ENCODE results near the gene FAM120B. TPM values are rescaled to one million over a fixed set of nuclear protein-coding genes. Genes with fewer than 3 reads are reported as not detected.

FAM120B gene
- total and polyA plus RNA-seq, 2 experiments from 2014 or later = 17.1 to 29.1 TPM

GRCh38 chr6:170313716-170314295 lies 7.2 kb downstream of the FAM120B start:
- no peak overlapping the region for H3K4me2 ChIP-seq (ENCODE audit: unreplicated experiment)
- in situ Hi-C loops (cut with MboI) = no loop called here
- peaks cover 33% of the 10 kb centered on the region for H4K20me1 ChIP-seq (ENCODE audit: insufficient read depth)

GRCh38 chr6:170314983-170315382 lies 8.4 kb downstream of the FAM120B start:
- no peak for DNase-seq
- WGBS, 2 experiments (ENCODE audit: low coverage in 1 of 2, low lambda C conversion rate in 2 of 2, missing lambda C conversion rate in 2 of 2) = 55 to 60% methylated on average over 5 of the region's 5 CpGs
- no peak overlapping the region for H2AFZ ChIP-seq
- H3K27me3 ChIP-seq (replicated peaks; ENCODE audit: insufficient read depth) = no peaks in the 10 kb centered on the region
- H3K9ac ChIP-seq = no peak overlapping the region
- H3K27ac ChIP-seq = no peak overlapping the region
- TF ChIP-seq EZH2phosphoT487 (IDR thresholded peaks at IDR 0.05; ENCODE audit: insufficient read depth, low read depth) (no peak), EZH2 (IDR thresholded peaks at IDR 0.05; ENCODE audit: insufficient read depth, poor library complexity, severe bottlenecking) (no peak)
- peaks cover 100% of the 10 kb centered on the region for H3K79me2 ChIP-seq (ENCODE audit: insufficient read depth)
- no peaks in the 10 kb centered on the region for H3K9me2 ChIP-seq (ENCODE audit: insufficient read depth)
- H3F3A ChIP-seq (ENCODE audit: insufficient read depth) = no peaks in the 10 kb centered on the region
- in situ Hi-C loops (cut with MboI) = no loop called here
- peaks cover 28% of the 10 kb centered on the region for H4K20me1 ChIP-seq (ENCODE audit: insufficient read depth)
- H3K4me1 ChIP-seq (ENCODE audit: insufficient read depth) = no peaks in the 10 kb centered on the region; the same call in 1 of the 2 replicates
- no peak overlapping the region for H3K4me3 ChIP-seq
- peaks cover 19% of the 10 kb centered on the region for H3K36me3 ChIP-seq (ENCODE audit: low read depth)
- no peak overlapping the region for H3K4me2 ChIP-seq (ENCODE audit: unreplicated experiment)
- H3K9me3 ChIP-seq (ENCODE audit: low read depth) = no peaks in the 10 kb centered on the region

More at GRCh38 chr6:170313716-170314295, 7.2 kb downstream of the FAM120B start:
- 93 to 96% methylated on average over 6 of the region's 6 CpGs for WGBS, 2 experiments (ENCODE audit: low coverage in 1 of 2, low lambda C conversion rate in 2 of 2, missing lambda C conversion rate in 2 of 2)
- H3K27me3 ChIP-seq (replicated peaks; ENCODE audit: insufficient read depth) = no peaks in the 10 kb centered on the region
- H3F3A ChIP-seq (ENCODE audit: insufficient read depth) = no peaks in the 10 kb centered on the region
- no peak overlapping the region for H3K9ac ChIP-seq
- H2AFZ ChIP-seq = no peak overlapping the region
- no peak overlapping the region for H3K4me3 ChIP-seq
- H3K79me2 ChIP-seq (ENCODE audit: insufficient read depth) = peaks cover 100% of the 10 kb centered on the region
- no peaks in the 10 kb centered on the region for H3K9me3 ChIP-seq (ENCODE audit: low read depth)
- no peak overlapping the region for H3K27ac ChIP-seq
- no peak for DNase-seq
- peaks cover 7% of the 10 kb centered on the region for H3K4me1 ChIP-seq (ENCODE audit: insufficient read depth)
- peaks cover 14% of the 10 kb centered on the region for H3K36me3 ChIP-seq (ENCODE audit: low read depth)
- no peaks in the 10 kb centered on the region for H3K9me2 ChIP-seq (ENCODE audit: insufficient read depth)
- TF ChIP-seq EZH2phosphoT487 (IDR thresholded peaks at IDR 0.05; ENCODE audit: insufficient read depth, low read depth) = no peak

- H3K27me3 ChIP-seq (replicated peaks; ENCODE audit: insufficient read depth) = no peaks in the 10 kb centered on the region
- WGBS, 2 experiments (ENCODE audit: low coverage in 1 of 2, low lambda C conversion rate in 2 of 2, missing lambda C conversion rate in 2 of 2) = 94 to 97% methylated on average over 4 of the region's 4 CpGs
- no peak for TF ChIP-seq EZH2 (IDR thresholded peaks at IDR 0.05; ENCODE audit: insufficient read depth, poor library complexity, severe bottlenecking)
- no peak for TF ChIP-seq EZH2phosphoT487 (IDR thresholded peaks at IDR 0.05; ENCODE audit: insufficient read depth, low read depth)
- no peak overlapping the region for H3K4me2 ChIP-seq (ENCODE audit: unreplicated experiment)
- H3K27ac ChIP-seq = no peak overlapping the region
- H3K79me2 ChIP-seq (ENCODE audit: insufficient read depth) = peaks cover 100% of the 10 kb centered on the region
- in situ Hi-C loops (cut with MboI) = no loop called here
- no peak overlapping the region for H3K9ac ChIP-seq
- DNase-seq = no peak
- peaks cover 26% of the 10 kb centered on the region for H4K20me1 ChIP-seq (ENCODE audit: insufficient read depth)
- no peaks in the 10 kb centered on the region for H3K9me3 ChIP-seq (ENCODE audit: low read depth)
- H3K4me3 ChIP-seq = no peak overlapping the region
- H2AFZ ChIP-seq = no peak overlapping the region
- H3K9me2 ChIP-seq (ENCODE audit: insufficient read depth) = no peaks in the 10 kb centered on the region
- H3K4me1 ChIP-seq (ENCODE audit: insufficient read depth) = no peaks in the 10 kb centered on the region; the same call in 1 of the 2 replicates
- H3K36me3 ChIP-seq (ENCODE audit: low read depth) = peaks cover 19% of the 10 kb centered on the region
- no peaks in the 10 kb centered on the region for H3F3A ChIP-seq (ENCODE audit: insufficient read depth)
Measured at GRCh38 chr6:170316071-170316470, 9.5 kb downstream of the FAM120B start.

GRCh38 chr6:170317076-170317475 lies 10.5 kb downstream of the FAM120B start:
- Histone ChIP-seq H3K4me2 (ENCODE audit: unreplicated experiment) (no peak overlapping the region), H3K36me3 (ENCODE audit: low read depth) (peaks cover 24% of the 10 kb centered on the region), H3K27ac (no peak overlapping the region), H3K79me2 (ENCODE audit: insufficient read depth) (peaks cover 100% of the 10 kb centered on the region), H4K20me1 (ENCODE audit: insufficient read depth) (peaks cover 26% of the 10 kb centered on the region; the same call in 1 of the 2 replicates), H3K4me1 (ENCODE audit: insufficient read depth) (no peaks in the 10 kb centered on the region; the same call in 1 of the 2 replicates), H3K9me2 (ENCODE audit: insufficient read depth) (no peaks in the 10 kb centered on the region), H3K9ac (no peak overlapping the region), H2AFZ (no peak overlapping the region), H3K27me3 (replicated peaks; ENCODE audit: insufficient read depth) (no peaks in the 10 kb centered on the region), H3F3A (ENCODE audit: insufficient read depth) (no peaks in the 10 kb centered on the region), H3K4me3 (no peak overlapping the region), H3K9me3 (ENCODE audit: low read depth) (no peaks in the 10 kb centered on the region)
- DNase-seq = no peak
- 100% methylated on average over 1 of the region's 1 CpG for WGBS, 2 experiments (ENCODE audit: low coverage in 1 of 2, low lambda C conversion rate in 2 of 2, missing lambda C conversion rate in 2 of 2)
- in situ Hi-C loops (cut with MboI) = no loop called here
- TF ChIP-seq EZH2 (IDR thresholded peaks at IDR 0.05; ENCODE audit: insufficient read depth, poor library complexity, severe bottlenecking) (no peak), EZH2phosphoT487 (IDR thresholded peaks at IDR 0.05; ENCODE audit: insufficient read depth, low read depth) (no peak)
